Measurements from ENCODE around the gene PIGL.

The PIGL gene

DNA sequence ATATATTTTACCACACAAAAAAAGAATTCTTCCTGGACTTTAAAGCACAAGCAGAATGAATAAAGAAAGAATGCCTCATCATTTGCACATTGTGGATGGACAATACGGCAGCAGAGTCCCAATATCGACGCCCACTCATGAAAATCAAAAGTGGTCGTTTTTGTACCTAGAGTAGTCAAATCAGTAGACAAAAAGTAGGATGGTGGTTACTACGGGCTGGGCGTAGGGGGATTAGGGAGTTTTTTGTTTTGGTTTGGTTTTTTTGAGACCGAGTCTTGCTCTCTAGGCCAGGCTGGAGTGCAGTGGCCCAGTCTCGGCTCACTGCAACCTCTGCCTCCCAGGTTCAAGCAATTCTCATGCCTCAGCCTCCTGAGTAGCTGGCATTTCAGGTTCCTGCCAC, 144.9 kb downstream of the PIGL start:
- no peak for DNase-seq

DNA sequence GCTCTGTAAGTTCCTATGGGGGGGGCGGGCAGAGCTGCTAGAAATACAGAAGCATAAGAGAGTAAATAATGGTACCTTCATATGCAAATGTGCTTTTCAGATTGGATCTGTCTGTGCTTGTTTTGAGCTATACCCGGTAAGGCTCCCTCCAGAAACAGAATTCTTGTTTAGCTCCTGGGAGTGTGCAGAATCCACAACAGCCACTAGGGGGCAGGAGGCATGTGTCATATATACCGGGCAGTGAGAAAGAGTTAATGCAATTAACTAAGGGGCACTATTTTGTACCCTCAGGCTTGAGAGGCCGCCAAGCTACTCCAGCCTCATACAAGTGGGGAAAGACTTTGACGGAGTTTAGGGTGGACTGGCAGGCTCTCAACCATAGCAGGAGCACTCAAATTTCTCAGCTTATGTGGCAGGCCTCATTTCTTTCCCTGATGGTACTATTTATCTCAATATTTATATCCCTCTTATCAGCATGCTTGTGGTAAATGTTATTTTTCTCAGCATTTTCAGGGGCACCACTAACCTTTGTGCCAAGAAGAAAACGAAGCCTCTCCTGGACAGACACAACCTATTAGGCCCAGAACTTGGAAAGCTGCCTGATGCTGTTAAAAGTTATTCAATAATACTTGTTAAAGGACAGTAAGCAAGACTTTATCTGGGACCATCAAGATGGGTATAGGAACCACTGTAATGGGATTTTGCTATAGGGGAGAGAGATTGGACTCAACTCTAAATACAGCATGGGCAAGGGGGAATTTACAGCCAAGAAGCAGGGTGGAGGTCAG, 146.9 kb downstream of the PIGL start:
- peak; percentile 81 for DNase-seq

DNA sequence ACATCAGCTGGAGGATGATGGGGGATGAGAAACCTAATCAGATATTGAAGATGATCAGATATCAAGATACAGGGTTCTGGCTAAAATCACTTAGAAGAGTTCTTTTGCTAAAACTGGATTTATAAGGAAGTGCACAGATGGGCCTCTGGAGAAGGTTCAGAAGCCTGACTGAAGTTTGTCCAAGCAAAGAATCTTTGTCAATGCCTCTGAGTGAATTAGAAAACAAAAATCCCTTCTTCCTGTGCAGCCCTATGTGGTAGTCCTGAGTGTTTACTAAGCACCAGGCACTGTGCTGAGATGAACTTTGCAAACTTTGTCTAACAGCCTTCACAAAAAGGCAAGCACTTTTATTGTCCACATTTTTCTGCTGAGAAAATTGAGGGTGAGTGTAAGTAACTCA, 147.6 kb downstream of the PIGL start:
- DNase-seq: no peak

DNA sequence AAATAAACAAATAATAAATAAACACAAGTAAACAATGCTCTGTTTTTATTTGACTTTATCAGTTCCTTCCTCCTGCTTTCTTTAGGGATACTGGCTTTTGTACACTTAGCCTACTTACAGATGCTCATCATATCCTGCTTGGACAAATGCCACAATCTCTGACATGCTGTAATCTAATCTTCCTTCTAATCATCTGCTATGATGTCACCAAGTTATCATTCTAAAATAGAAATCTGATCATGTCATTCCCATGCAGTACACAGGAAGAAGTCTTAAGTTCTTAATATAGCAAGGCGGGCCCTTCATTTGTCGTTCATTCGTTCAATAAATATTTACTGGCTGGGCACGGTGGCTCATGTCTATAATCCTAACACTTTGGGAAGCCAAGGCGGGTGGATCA, 154.7 kb downstream of the PIGL start:
- no peak for DNase-seq

DNA sequence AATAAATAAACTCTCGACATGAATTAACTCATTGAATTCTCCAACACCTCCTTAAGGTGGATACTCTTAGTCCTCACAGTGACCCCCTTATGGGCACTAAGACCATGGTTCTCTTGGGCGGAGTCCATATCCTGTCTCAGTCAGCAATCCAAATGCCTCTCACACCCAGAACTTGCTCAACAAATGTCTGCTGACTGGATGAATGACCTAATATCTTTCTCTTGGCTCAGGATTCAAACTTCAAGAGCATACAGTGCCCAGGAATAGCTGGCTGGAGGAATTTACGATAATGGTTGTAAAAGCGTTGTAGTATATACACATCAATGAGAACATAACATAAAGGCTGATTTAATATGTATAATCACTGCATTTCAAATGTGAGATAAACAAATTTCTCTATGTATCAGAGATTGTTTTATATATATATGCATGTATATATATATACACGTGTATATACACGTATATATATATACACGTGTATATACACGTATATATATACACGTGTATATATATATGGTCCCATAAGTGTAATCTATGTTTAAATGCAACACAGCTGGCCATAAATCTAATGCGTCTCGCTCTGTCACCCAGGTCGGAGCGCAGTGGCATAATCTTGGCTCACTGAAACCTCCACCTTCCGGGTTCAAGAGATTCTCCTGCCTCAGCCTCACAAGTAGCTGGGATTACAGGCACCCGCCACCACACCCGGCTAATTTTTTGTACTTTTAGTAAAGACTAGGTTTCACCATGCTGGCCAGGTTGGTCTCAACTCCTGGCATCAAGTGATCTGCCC, 157.3 kb downstream of the PIGL start:
- no peak for DNase-seq
